Mesenchymal stem cell (in vitro differentiated cells and primary cell): Measurements from ENCODE around the gene PRDM2.
"Not testable (repeated sequence)": the region's sequence is repeated elsewhere in the genome, so short reads cannot be mapped to it uniquely, and the experiment has no call there.

Experiments
- DNase-seq: peaks from one replicate; pipeline ENCODE4 v3.0.0-alpha.2; 2013
- H2AFZ ChIP-seq: one replicate; pipeline ENCODE4 v1.6.1; 2013; ENCODE audit warnings: low read depth, mild to moderate bottlenecking, control low read depth, inconsistent platforms, low read length, moderate library complexity
- H2AK5ac ChIP-seq: 2 replicates; pipeline ENCODE4 v1.6.1; 2013; ENCODE audit warnings: low read length, moderate library complexity, mild to moderate bottlenecking, inconsistent platforms; ENCODE audit not compliant: severe bottlenecking
- H2BK120ac ChIP-seq: one replicate; pipeline ENCODE4 v1.6.1; 2013; ENCODE audit warnings: low read depth, mild to moderate bottlenecking, inconsistent platforms, low read length, moderate library complexity
- H2BK12ac ChIP-seq, 2 experiments: one replicate each; pipeline ENCODE4 v1.6.1; 2013; ENCODE audit warnings: inconsistent platforms in 2 of 2, low read length in 2 of 2, mild to moderate bottlenecking in 2 of 2, moderate library complexity in 2 of 2, control low read depth in 1 of 2
- H2BK15ac ChIP-seq: one replicate; pipeline ENCODE4 v1.6.1; 2013; ENCODE audit warnings: mild to moderate bottlenecking, low read depth, inconsistent platforms; ENCODE audit not compliant: poor library complexity, severe bottlenecking
- H2BK5ac ChIP-seq: 2 replicates; pipeline ENCODE4 v1.6.1; 2013; ENCODE audit warnings: low read depth, mild to moderate bottlenecking, low read length, control low read depth, inconsistent platforms; ENCODE audit not compliant: poor library complexity, severe bottlenecking
- H3K14ac ChIP-seq, 2 experiments: one replicate each; pipeline ENCODE4 v1.6.1; 2013; ENCODE audit warnings: inconsistent platforms in 2 of 2, low read length in 2 of 2, control low read depth in 1 of 2, mild to moderate bottlenecking in 1 of 2, moderate library complexity in 1 of 2
- H3K18ac ChIP-seq, 2 experiments: one replicate each; pipeline ENCODE4 v1.6.1; 2013; ENCODE audit warnings: inconsistent platforms in 2 of 2, low read length in 2 of 2, control low read depth in 1 of 2, low read depth in 1 of 2, mild to moderate bottlenecking in 1 of 2
- H3K23ac ChIP-seq, 2 experiments: one replicate each; pipeline ENCODE4 v1.6.1; 2013; ENCODE audit warnings: inconsistent platforms in 2 of 2, low read length in 2 of 2, mild to moderate bottlenecking in 2 of 2, moderate library complexity in 2 of 2, control low read depth in 1 of 2
- H3K27ac ChIP-seq: 2 replicates; pipeline ENCODE4 v1.5.1; 2013; ENCODE audit warnings: mild to moderate bottlenecking, moderate library complexity, low read length, control low read depth, inconsistent platforms; ENCODE audit not compliant: poor library complexity, severe bottlenecking
- H3K27me3 ChIP-seq, 2 experiments: 2 replicates each; pipeline versions ENCODE4 v1.6.1 to v1.7.0; 2013; ENCODE audit warnings: low read length in 2 of 2, mild to moderate bottlenecking in 2 of 2, moderate library complexity in 2 of 2, control low read depth in 1 of 2, inconsistent platforms in 1 of 2; ENCODE audit not compliant: control insufficient read depth in 1 of 2, insufficient read depth in 1 of 2
- H3K36me3 ChIP-seq, 2 experiments: 2 replicates each; pipeline versions ENCODE4 v1.6.1 to v1.7.0; 2013; ENCODE audit warnings: low read length in 2 of 2, control low read depth in 1 of 2, inconsistent platforms in 1 of 2, low read depth in 1 of 2, mild to moderate bottlenecking in 1 of 2; ENCODE audit not compliant: insufficient read depth in 2 of 2, control insufficient read depth in 1 of 2
- H3K4ac ChIP-seq, 2 experiments: one replicate each; pipeline ENCODE4 v1.6.1; 2013; ENCODE audit warnings: inconsistent platforms in 2 of 2, low read length in 2 of 2, mild to moderate bottlenecking in 2 of 2, moderate library complexity in 2 of 2, control low read depth in 1 of 2, low read depth in 1 of 2
- H3K4me1 ChIP-seq: 2 replicates; pipeline ENCODE4 v1.6.1; 2013; ENCODE audit warnings: low read depth, low read length, control low read depth; ENCODE audit not compliant: control insufficient read depth, insufficient read depth
- H3K4me2 ChIP-seq: 2 replicates; pipeline ENCODE4 v1.6.1; 2013; ENCODE audit warnings: low read length, mild to moderate bottlenecking, inconsistent platforms; ENCODE audit not compliant: poor library complexity, severe bottlenecking
- H3K4me3 ChIP-seq, 2 experiments: 2 replicates each; pipeline versions ENCODE4 v1.5.1 to v1.7.0; 2013; ENCODE audit warnings: low read length in 2 of 2, mild to moderate bottlenecking in 2 of 2, control low read depth in 1 of 2, low read depth in 1 of 2; ENCODE audit not compliant: insufficient read depth in 1 of 2
- H3K79me1 ChIP-seq: replicated peaks from 2 replicates; pipeline ENCODE4 v1.6.1; 2013; ENCODE audit warnings: mild to moderate bottlenecking, control low read depth, low read length, inconsistent platforms; ENCODE audit not compliant: poor library complexity, severe bottlenecking
- H3K9ac ChIP-seq: 2 replicates; pipeline ENCODE4 v1.7.0; 2013; ENCODE audit warnings: mild to moderate bottlenecking, low read length, moderate library complexity
- H3K9me3 ChIP-seq: 2 replicates; pipeline ENCODE4 v1.7.0; 2013; ENCODE audit warnings: mild to moderate bottlenecking, low read length; ENCODE audit not compliant: control insufficient read depth
- H4K8ac ChIP-seq: one replicate; pipeline ENCODE4 v1.6.1; 2013; ENCODE audit warnings: inconsistent platforms, mild to moderate bottlenecking, low read length, moderate library complexity
- H4K91ac ChIP-seq: one replicate; pipeline ENCODE4 v1.6.1; 2013; ENCODE audit warnings: mild to moderate bottlenecking, low read length, inconsistent platforms
- WGBS: methylation state at CpG from one replicate; pipeline ENCODE4 v1.1.7; 2013; ENCODE audit warnings: mixed read lengths; 5-methylcytosine and 5-hydroxymethylcytosine counted together

The PRDM2 gene

GRCh38 chr1:13715616-13716287 is 15.8 kb downstream of the PRDM2 start:
- not testable (repeated sequence) for H3K23ac ChIP-seq, H3K27me3 ChIP-seq, H3K14ac ChIP-seq, H3K4me3 ChIP-seq, H4K91ac ChIP-seq, H2BK120ac ChIP-seq, H2BK5ac ChIP-seq, H3K18ac ChIP-seq, H3K27ac ChIP-seq, H3K4me1 ChIP-seq, DNase-seq, H2AFZ ChIP-seq, H2BK15ac ChIP-seq, H3K4me2 ChIP-seq, H2BK12ac ChIP-seq, H4K8ac ChIP-seq, H3K36me3 ChIP-seq, H3K9me3 ChIP-seq, H3K4ac ChIP-seq, H2AK5ac ChIP-seq
- WGBS = 75% methylated on average over 4 of the region's 9 CpGs
- Histone ChIP-seq H3K9ac (peak overlapping the region; percentile 59), H3K79me1 (peaks cover 19% of the 10 kb centered on the region)

- H2BK120ac ChIP-seq = no peak overlapping the region
- no peak overlapping the region for H3K4me2 ChIP-seq
- H3K27me3 ChIP-seq = no peaks in the 10 kb centered on the region
- peaks cover 7% of the 10 kb centered on the region for H3K4me1 ChIP-seq
- H3K4ac ChIP-seq = no peak overlapping the region
- no peak overlapping the region for H3K4me3 ChIP-seq
- peaks cover 35% of the 10 kb centered on the region for H3K79me1 ChIP-seq
- no peak overlapping the region for H2BK5ac ChIP-seq
- H2AFZ ChIP-seq = no peak overlapping the region
- no peaks in the 10 kb centered on the region for H3K36me3 ChIP-seq
- WGBS = 92% methylated on average over 6 of the region's 7 CpGs
- H4K91ac ChIP-seq = peak overlapping the region; percentile 34
- no peak overlapping the region for H4K8ac ChIP-seq
- H3K27ac ChIP-seq = no peak overlapping the region
- H2AK5ac ChIP-seq = peak overlapping the region; percentile 26
- DNase-seq = no peak
- no peak overlapping the region for H3K23ac ChIP-seq
- H3K9me3 ChIP-seq = no peaks in the 10 kb centered on the region
- H2BK12ac ChIP-seq = no peak overlapping the region
- no peak overlapping the region for H3K18ac ChIP-seq
- H3K9ac ChIP-seq = no peak overlapping the region
- no peak overlapping the region for H2BK15ac ChIP-seq
- H3K14ac ChIP-seq = no peak overlapping the region
Measured at GRCh38 chr1:13722808-13723360, 22.9 kb downstream of the PRDM2 start.

- H3K14ac ChIP-seq = no peak overlapping the region
- no peak overlapping the region for H3K27ac ChIP-seq
- peak overlapping the region; percentile 86 for H2AK5ac ChIP-seq
- peaks cover 9% of the 10 kb centered on the region for H3K4me1 ChIP-seq
- no peak overlapping the region for H3K4ac ChIP-seq
- peak; percentile 51 for DNase-seq
- H3K79me1 ChIP-seq = peaks cover 34% of the 10 kb centered on the region
- 100% methylated on average over 4 of the region's 4 CpGs for WGBS
- H3K9ac ChIP-seq = no peak overlapping the region
- H3K23ac ChIP-seq = no peak overlapping the region
- no peak overlapping the region for H4K91ac ChIP-seq
- H3K4me3 ChIP-seq = no peak overlapping the region
- no peak overlapping the region for H4K8ac ChIP-seq
- H3K18ac ChIP-seq = no peak overlapping the region
- H3K36me3 ChIP-seq = no peaks in the 10 kb centered on the region
- H3K27me3 ChIP-seq = no peaks in the 10 kb centered on the region
- no peak overlapping the region for H3K4me2 ChIP-seq
- no peak overlapping the region for H2BK120ac ChIP-seq
- H2BK12ac ChIP-seq = no peak overlapping the region
- H2BK5ac ChIP-seq = no peak overlapping the region
- H2AFZ ChIP-seq = no peak overlapping the region
- H3K9me3 ChIP-seq = no peaks in the 10 kb centered on the region
- H2BK15ac ChIP-seq = no peak overlapping the region
Measured at GRCh38 chr1:13723810-13724209, 23.8 kb downstream of the PRDM2 start.

- Histone ChIP-seq H2BK15ac (no peak overlapping the region), H3K36me3 (no peaks in the 10 kb centered on the region), H2AFZ (no peak overlapping the region), H3K4ac (no peak overlapping the region), H2BK5ac (no peak overlapping the region), H3K14ac (no peak overlapping the region), H2BK120ac (no peak overlapping the region), H3K9ac (no peak overlapping the region), H4K91ac (no peak overlapping the region), H3K4me3 (no peak overlapping the region), H3K9me3 (no peaks in the 10 kb centered on the region), H4K8ac (no peak overlapping the region), H3K18ac (no peak overlapping the region), H3K27me3 (no peaks in the 10 kb centered on the region), H3K27ac (peak overlapping the region; percentile 80), H3K23ac (no peak overlapping the region), H3K4me1 (peaks cover 13% of the 10 kb centered on the region), H3K4me2 (no peak overlapping the region), H2AK5ac (no peak overlapping the region), H3K79me1 (peaks cover 36% of the 10 kb centered on the region), H2BK12ac (no peak overlapping the region)
- WGBS = 79% methylated on average over 4 of the region's 4 CpGs
- peak; percentile 21 for DNase-seq
Measured at GRCh38 chr1:13725714-13726175, 25.8 kb downstream of the PRDM2 start.
